Activated CD4-positive, CD25-positive, alpha-beta regulatory T cell treated with anti-CD3 and anti-CD28 coated beads, Interleukin-2, amount 50 U/mL, for 72 hours (primary cell): Measurements from ENCODE around the gene PKD1L1.
"Not testable (repeated sequence)": the region's sequence is repeated elsewhere in the genome, so short reads cannot be mapped to it uniquely, and the experiment has no call there.

Source experiments
- DNase-seq: peaks from one replicate; pipeline ENCODE4 v3.0.0; 2021

Gene PKD1L1

GRCh38 chr7:47937065-47937687, 11.1 kb downstream of the PKD1L1 start:
- no peak for DNase-seq

- DNase-seq, result no peak
Observed at GRCh38 chr7:47936323-47936722, 11.9 kb downstream of the PKD1L1 start.

- no peak for DNase-seq
Observed at GRCh38 chr7:47935336-47935735, 12.9 kb downstream of the PKD1L1 start.

DNA sequence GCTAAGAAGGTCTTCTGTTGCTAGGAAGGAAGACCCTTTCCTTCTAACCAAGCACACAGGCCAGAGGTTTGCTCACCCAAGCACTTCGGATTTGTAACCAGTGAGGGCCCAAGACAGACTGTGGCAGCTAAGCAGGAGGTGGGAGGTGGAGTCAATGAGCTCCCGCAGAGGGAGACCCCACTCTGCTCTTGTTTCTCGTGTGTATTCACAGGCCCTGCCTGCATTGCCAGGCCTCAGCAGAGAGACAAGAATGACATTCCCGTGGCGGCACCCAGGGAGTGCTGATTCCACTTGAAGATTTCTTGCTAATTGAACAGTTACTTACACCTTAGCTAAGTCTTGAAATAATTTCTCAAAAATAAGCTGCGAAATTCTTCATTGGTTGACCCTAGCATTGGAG, 13.4 kb downstream of the PKD1L1 start:
- no peak for DNase-seq

DNA sequence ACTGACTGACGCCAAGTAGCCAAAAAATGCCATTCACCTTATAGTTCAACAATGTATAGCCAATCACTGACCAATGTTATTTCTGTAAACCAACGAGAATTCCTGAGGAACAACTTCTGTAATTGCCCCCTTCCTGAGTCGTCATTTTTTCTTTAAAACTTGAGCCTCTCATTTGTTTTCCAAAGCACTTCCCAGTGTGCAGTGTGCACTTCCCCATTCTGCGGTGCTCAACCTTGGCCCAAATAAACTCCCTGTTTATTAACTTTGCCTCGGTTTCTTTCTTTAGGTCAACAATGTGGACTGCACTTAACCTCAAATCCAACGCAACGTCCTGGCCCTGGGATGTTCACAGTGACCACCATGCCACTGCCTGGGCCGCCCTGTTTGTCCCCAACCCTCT, 15.1 kb downstream of the PKD1L1 start:
- DNase-seq, result no peak

- no peak for DNase-seq
Observed at GRCh38 chr7:47932466-47933037, 15.7 kb downstream of the PKD1L1 start.

GRCh38 chr7:47932016-47932415, 16.2 kb downstream of the PKD1L1 start:
- DNase-seq, result no peak

GRCh38 chr7:47931005-47932004, 17.0 kb downstream of the PKD1L1 start:
- no peak for DNase-seq

DNA sequence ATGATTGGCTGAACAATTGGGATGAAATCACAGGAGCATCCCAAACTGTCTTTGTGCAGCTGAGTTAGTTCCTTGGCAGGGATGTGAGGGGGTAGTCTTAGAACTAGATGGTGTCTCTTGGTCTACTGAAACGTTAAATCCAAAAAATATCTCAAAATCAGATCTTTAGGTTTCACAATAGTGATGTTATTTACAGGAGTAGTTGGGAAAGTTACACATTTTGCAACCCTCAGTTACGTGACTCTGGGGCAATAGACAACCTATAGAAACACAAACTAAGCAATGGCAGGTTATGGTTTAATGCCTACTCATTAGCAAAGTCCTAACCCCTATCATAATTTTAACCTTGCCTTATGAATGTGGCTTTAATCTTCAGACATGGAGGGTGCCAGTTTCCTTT, 24.0 kb downstream of the PKD1L1 start:
- no peak for DNase-seq

DNA sequence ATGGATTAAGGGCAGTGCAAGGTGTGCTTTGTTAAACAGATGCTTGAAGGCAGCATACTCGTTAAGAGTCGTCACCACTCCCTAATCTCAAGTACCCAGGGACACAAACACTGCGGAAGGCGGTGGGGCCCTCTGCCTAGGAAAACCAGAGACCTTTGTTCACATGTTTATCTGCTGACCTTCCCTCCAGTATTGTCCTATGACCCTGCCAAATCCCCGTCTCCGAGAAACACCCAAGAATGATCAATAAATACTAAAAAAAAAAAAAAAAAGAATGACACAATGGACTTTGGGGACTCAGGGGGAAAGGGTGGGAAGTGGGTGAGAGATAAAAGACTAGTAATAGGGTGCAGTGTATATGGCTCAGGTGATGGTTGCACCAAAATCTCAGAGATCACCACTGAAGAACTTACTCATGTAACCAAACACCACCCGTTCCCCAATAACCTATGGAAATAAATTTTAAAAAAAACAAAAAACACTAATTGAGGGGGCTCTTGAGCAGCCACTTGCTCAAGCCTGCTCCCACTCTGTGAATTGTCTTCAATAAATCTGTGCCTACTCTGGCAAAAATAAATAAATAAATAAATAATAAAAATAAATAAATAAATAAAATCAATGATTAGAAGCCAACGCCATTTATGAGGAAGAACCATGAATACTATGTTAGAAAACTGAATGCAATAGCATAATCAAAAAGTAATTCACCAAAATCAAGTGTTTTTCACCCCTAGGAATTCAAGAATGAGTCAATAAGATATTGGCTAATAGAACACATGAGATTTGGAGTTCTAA, 25.0 kb downstream of the PKD1L1 start:
- not testable (repeated sequence) for DNase-seq

- not testable (repeated sequence) for DNase-seq
Observed at GRCh38 chr7:47916514-47916913, 31.8 kb downstream of the PKD1L1 start.

GRCh38 chr7:47915616-47915976, 32.7 kb downstream of the PKD1L1 start:
- no peak for DNase-seq

GRCh38 chr7:47914717-47915615, 33.3 kb downstream of the PKD1L1 start:
- no peak for DNase-seq

DNA sequence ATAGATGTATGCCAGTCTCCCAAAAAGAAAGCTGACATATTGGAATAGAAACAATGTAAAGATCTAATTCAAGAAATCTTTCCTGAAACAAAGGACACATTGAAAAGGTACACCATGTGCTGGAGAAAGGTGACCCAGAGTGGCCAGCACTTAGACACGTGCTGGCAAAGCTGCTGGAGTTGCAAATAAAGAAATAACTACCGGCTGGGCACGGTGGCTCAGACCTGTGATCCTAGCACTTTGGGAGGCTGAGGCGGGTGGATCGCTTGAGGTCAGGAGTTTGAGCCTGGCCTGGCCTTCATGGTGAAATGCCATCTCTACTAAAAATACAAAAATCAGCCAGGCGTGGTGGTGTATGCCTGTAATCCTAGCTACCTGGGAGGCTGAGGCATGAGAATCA, 35.9 kb downstream of the PKD1L1 start:
- DNase-seq, result no peak

- DNase-seq, result no peak
Observed at GRCh38 chr7:47908720-47909119, 39.5 kb downstream of the PKD1L1 start.

DNA sequence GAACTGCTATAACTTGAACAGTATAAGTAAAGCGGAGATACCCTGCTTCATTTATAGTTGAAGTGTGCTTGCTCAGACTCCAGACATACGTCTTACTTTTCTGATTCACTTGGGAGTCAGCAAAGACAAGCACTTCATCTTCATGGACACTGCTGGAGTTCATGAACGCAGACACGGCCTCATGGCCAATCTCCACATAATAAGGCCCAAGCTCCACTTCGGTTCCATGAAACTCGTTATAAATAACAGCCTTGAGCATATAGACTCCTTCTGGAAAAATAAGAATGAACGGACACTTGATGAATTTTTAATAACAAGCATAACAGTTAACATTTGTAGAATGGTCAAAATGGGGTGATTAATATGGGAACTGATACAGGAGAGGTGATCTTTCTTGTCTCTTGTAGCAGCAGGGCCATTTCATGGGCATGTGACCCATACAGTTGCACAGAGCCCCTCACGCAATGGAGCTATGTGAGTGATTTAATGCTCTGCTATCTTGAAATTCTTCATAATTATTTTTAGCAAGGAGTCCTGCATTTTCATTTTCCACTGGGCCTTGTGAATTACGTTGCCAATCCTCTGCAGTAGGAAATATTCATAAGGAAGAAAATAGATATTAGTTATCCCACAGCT, 40.2 kb downstream of the PKD1L1 start:
- no peak for DNase-seq

DNA sequence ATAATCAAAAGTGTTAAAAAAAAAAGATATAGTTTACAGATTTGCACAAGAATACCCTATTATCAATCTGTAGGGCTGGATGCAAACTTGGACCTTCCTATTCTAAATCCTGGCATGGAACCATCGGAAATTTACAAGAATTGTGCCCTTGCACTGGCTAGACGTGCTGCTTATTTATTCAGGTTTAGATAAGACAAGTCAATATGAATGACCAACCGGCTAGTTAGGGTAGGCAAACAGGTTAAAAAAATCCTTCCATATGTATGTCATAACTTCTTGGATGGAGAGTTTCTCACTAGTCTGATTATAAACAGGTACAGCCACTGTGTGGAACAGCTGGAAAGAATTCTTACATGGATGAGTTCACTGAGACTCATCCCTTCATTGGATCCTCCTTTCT, 41.4 kb downstream of the PKD1L1 start:
- DNase-seq, result no peak

DNA sequence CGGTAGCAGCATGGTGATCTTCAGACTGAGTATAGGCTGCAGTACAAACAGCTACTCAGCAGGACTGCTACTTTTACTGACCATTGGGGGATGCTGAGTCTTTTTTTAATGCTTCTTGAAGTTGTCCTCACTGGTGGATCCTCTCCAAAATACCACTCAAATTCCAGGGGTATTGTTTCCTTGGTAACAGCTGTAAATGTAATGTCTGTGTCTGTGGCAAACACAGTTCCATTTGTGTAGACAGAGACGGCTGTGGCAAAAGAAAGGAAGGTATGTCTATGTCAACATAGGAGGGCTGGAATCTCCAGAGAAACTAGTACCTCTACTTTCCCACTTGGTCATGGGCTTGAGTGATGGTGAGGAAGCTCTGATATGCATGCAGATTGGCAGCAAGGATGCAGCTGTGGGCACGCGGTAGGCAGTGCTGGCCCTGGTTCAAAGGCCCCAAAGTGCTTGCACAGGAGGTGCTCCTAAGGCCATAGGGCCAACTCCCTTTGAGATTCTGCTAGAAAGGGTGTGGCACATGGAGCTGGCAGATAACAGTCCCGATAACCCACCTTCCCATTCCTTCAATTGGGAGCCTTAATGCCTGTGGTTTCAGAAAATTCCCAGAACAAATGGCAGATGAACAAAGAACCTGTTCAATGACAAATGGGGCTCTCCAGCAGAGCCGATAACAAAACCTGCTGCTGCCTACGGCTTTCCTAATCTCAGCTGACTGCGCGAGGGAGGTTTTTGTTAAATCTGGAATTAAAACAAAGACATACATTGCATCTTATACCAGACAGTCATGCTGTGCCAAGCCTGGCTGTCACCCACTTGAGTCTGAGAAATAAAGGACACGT, 43.0 kb downstream of the PKD1L1 start:
- no peak for DNase-seq

- DNase-seq, result no peak
Observed at GRCh38 chr7:47902013-47902412, 46.3 kb downstream of the PKD1L1 start.

- DNase-seq, result no peak
Observed at GRCh38 chr7:47901542-47901941, 46.7 kb downstream of the PKD1L1 start.

- DNase-seq, result no peak
Observed at GRCh38 chr7:47897831-47898230, 50.4 kb downstream of the PKD1L1 start.
